Limb (tissue), 2 donors: ENCODE data around the gene ABHD12.
"Not testable (repeated sequence)": the region's sequence is repeated elsewhere in the genome, so short reads cannot be mapped to it uniquely, and the experiment has no call there.

ENCODE experiments used
- DNase-seq, 2 donors: peaks; one replicate each; pipeline ENCODE4 v3.0.0-alpha.2; 2016; ENCODE audit errors: extremely low spot score in 2 of 2

The ABHD12 gene

GRCh38 chr20:25278636-25279361 is 111.8 kb downstream of the ABHD12 start:
- DNase-seq, result peak in 1 of 2 donors; percentile 21

- DNase-seq, result peak in 1 of 2 donors; percentile 23
These were observed 112.6 kb downstream of the ABHD12 start for GRCh38 chr20:25277941-25278521.

- peak in 1 of 2 donors; percentile 18 for DNase-seq
These were observed 113.4 kb downstream of the ABHD12 start for GRCh38 chr20:25277051-25277801.

- peak in 1 of 2 donors; percentile 24 for DNase-seq
These were observed 114.0 kb downstream of the ABHD12 start for GRCh38 chr20:25276533-25277050.

- peak in 1 of 2 donors; percentile 21 for DNase-seq
These were observed 114.7 kb downstream of the ABHD12 start for GRCh38 chr20:25275813-25276532.

GRCh38 chr20:25274891-25275812 is 115.5 kb downstream of the ABHD12 start:
- DNase-seq, result peak in 1 of 2 donors; percentile 24

- DNase-seq, result peak in 1 of 2 donors; percentile 4
These were observed 116.2 kb downstream of the ABHD12 start for GRCh38 chr20:25274481-25274880.

GRCh38 chr20:25273541-25274358 is 116.9 kb downstream of the ABHD12 start:
- DNase-seq, result peak in 1 of 2 donors; percentile 13

- peak in 1 of 2 donors; percentile 15 for DNase-seq
These were observed 117.6 kb downstream of the ABHD12 start for GRCh38 chr20:25273046-25273445.

GRCh38 chr20:25272223-25273000 is 118.2 kb downstream of the ABHD12 start:
- peak in 1 of 2 donors; percentile 10 for DNase-seq

- DNase-seq, result peak in 1 of 2 donors; percentile 14
These were observed 119.0 kb downstream of the ABHD12 start for GRCh38 chr20:25271486-25272222.

- peak in 1 of 2 donors; percentile 21 for DNase-seq
These were observed 119.8 kb downstream of the ABHD12 start for GRCh38 chr20:25270829-25271251.

GRCh38 chr20:25269833-25270170 is 120.8 kb downstream of the ABHD12 start:
- DNase-seq, result peak in 1 of 2 donors; percentile 14

- peak in 1 of 2 donors; percentile 12 for DNase-seq
These were observed 121.4 kb downstream of the ABHD12 start for GRCh38 chr20:25269057-25269832.

- not testable (repeated sequence) for DNase-seq
These were observed 129.7 kb downstream of the ABHD12 start for GRCh38 chr20:25260770-25261437.

GRCh38 chr20:25259788-25260254 is 130.8 kb downstream of the ABHD12 start:
- no peak for DNase-seq
